ENCODE results near the gene TUBGCP6.

DNA sequence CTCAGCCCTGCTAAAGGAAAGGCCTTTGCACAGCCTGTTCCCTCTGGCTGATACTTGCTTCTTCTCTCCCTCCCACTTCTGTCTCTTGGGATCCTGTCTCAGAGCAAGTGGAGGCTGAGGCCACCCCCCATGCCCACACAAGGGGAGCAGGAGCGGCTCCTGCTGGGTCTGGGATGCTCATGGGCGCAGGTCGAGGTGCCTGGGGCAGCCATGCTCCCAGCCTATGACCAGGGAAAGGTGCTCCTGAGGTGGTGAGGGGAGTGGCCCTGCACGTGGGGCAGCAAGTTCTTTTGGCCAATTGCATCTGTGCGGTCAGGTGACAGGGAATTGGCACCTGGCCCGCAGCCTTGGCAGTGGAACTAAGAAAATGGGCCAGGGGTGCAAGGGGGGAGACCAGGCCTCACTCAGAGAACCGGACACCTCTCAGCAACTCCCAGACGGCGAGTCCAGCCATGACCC, 23.9 kb upstream of the TUBGCP6 start:
- TF ChIP-seq POLR2A (IDR thresholded peaks at IDR 0.05) = no peak
- TF ChIP-seq, protein P1, sequence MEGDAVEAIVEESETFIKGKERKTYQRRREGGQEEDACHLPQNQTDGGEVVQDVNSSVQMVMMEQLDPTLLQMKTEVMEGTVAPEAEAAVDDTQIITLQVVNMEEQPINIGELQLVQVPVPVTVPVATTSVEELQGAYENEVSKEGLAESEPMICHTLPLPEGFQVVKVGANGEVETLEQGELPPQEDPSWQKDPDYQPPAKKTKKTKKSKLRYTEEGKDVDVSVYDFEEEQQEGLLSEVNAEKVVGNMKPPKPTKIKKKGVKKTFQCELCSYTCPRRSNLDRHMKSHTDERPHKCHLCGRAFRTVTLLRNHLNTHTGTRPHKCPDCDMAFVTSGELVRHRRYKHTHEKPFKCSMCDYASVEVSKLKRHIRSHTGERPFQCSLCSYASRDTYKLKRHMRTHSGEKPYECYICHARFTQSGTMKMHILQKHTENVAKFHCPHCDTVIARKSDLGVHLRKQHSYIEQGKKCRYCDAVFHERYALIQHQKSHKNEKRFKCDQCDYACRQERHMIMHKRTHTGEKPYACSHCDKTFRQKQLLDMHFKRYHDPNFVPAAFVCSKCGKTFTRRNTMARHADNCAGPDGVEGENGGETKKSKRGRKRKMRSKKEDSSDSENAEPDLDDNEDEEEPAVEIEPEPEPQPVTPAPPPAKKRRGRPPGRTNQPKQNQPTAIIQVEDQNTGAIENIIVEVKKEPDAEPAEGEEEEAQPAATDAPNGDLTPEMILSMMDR (IDR thresholded peaks at IDR 0.05) = no peak

All from esophagus squamous epithelium (tissue), 4 donors.